HepG2 (cell line): ENCODE measurements around the gene RPL11. TPM values are rescaled to one million over a fixed set of nuclear protein-coding genes. Genes with fewer than 3 reads are reported as not detected.

Source experiments
- ARID2 ChIP-seq: sonication (generic); formaldehyde crosslinking; IDR thresholded peaks from 2 replicates; pipeline ENCODE4 v1.8.1; 2022; ENCODE audit warnings: mild to moderate bottlenecking, missing genetic modification reagents, borderline replicate concordance
- BORCS8-MEF2B ChIP-seq: sonication (generic); formaldehyde crosslinking; IDR thresholded peaks from 2 replicates; pipeline ENCODE4 v1.8.0; 2022; ENCODE audit warnings: mild to moderate bottlenecking, missing genetic modification reagents
- FOXM1 ChIP-seq: sonication (generic); formaldehyde crosslinking; IDR thresholded peaks from 2 replicates; pipeline ENCODE4 v1.5.0; 2020; ENCODE audit warnings: missing genetic modification reagents
- KMT2A ChIP-seq: sonication (generic); formaldehyde crosslinking; IDR thresholded peaks from 2 replicates; pipeline ENCODE4 v1.4.0; 2020; ENCODE audit warnings: missing genetic modification reagents
- MAFF ChIP-seq: IDR thresholded peaks from 2 replicates; pipeline ENCODE4 v1.6.1; 2011; ENCODE audit warnings: low read depth, low read length, improper control_type of control experiment
- POLR2AphosphoS5 ChIP-seq: IDR thresholded peaks from 2 replicates; pipeline ENCODE4 v1.6.1; 2012; ENCODE audit warnings: low read depth, low read length
- RFXANK ChIP-seq: IDR thresholded peaks from 2 replicates; pipeline ENCODE4 v1.6.1; 2016
- SRSF4 ChIP-seq: fragments of 200-400 bp; formaldehyde crosslinking; IDR thresholded peaks from one replicate; pipeline ENCODE4 v1.6.1; 2018; ENCODE audit warnings: mild to moderate bottlenecking, low read depth, low read length, moderate library complexity; ENCODE audit not compliant: poor library complexity, severe bottlenecking
- TAF1 ChIP-seq: sonication (generic); formaldehyde crosslinking; IDR thresholded peaks from 2 replicates; pipeline ENCODE4 v1.4.0; 2020; ENCODE audit warnings: missing genetic modification reagents
- TBX3 ChIP-seq: fragments of 450-650 bp; IDR thresholded peaks from 2 replicates; pipeline ENCODE4 v1.6.1; 2017; ENCODE audit warnings: antibody characterized with exemption, mild to moderate bottlenecking, inconsistent platforms, borderline replicate concordance
- XRCC5 ChIP-seq: fragments of 200-400 bp; formaldehyde crosslinking; optimal IDR thresholded peaks from 2 replicates; pipeline ENCODE3; 2017; ENCODE audit warnings: mild to moderate bottlenecking, low read length
- ZBTB38 ChIP-seq: sonication (generic); formaldehyde crosslinking; IDR thresholded peaks from 2 replicates; pipeline ENCODE4 v1.5.1; 2020; ENCODE audit warnings: mild to moderate bottlenecking, missing genetic modification reagents
- ZBTB8A ChIP-seq: sonication (generic); formaldehyde crosslinking; IDR thresholded peaks from 2 replicates; pipeline ENCODE4 v1.4.0; 2020; ENCODE audit warnings: mild to moderate bottlenecking, low read depth, missing genetic modification reagents, borderline replicate concordance
- ZNF296 ChIP-seq: sonication (generic); formaldehyde crosslinking; conservative IDR thresholded peaks from 2 replicates; pipeline ENCODE4 v1.5.0; 2020; ENCODE audit warnings: mild to moderate bottlenecking, missing genetic modification reagents
- ZNF354B ChIP-seq: sonication (generic); formaldehyde crosslinking; IDR thresholded peaks from 2 replicates; pipeline ENCODE4 v1.8.0; 2022; ENCODE audit warnings: mild to moderate bottlenecking, missing genetic modification reagents
- ZNF550 ChIP-seq: sonication (generic); formaldehyde crosslinking; IDR thresholded peaks from 2 replicates; pipeline ENCODE4 v1.4.0; 2020; ENCODE audit warnings: mild to moderate bottlenecking, missing genetic modification reagents, borderline replicate concordance
- ZNF605 ChIP-seq: sonication (generic); formaldehyde crosslinking; IDR thresholded peaks from 2 replicates; pipeline ENCODE4 v1.8.0; 2022; ENCODE audit warnings: mild to moderate bottlenecking, missing genetic modification reagents
- ZNF746 ChIP-seq: sonication (generic); formaldehyde crosslinking; IDR thresholded peaks from 2 replicates; pipeline ENCODE4 v1.8.0; 2022; ENCODE audit warnings: mild to moderate bottlenecking, missing genetic modification reagents
- ZNF839 ChIP-seq: sonication (generic); formaldehyde crosslinking; IDR thresholded peaks from 2 replicates; pipeline ENCODE4 v1.4.0; 2020; ENCODE audit warnings: missing genetic modification reagents, mild to moderate bottlenecking, borderline replicate concordance
- polyA plus RNA-seq, 8 experiments: library from polyadenylated mRNA; depleted of rRNA in 3 of 8; stranded (reverse) in 7 of 8; unstranded in 1 of 8; fragments of >200 nt; fragmentation: Illumina TruSeq in 4 of 8; extraction: Trizol in 4 of 8; gene quantifications; 2 replicates each; pipeline versions ENCODE4 v1.2.1 to v1.2.3, GENCODE V29; 2011 to 2016; ENCODE audit warnings: low read depth in 4 of 8, missing spikeins in 1 of 8, mixed read lengths in 1 of 8; ENCODE audit not compliant: insufficient read depth in 1 of 8
- total RNA-seq, 5 experiments: library from RNA; depleted of rRNA; stranded (reverse); fragments of >200 nt; fragmentation: Illumina TruSeq; extraction: Trizol; gene quantifications; 2 replicates each; pipeline ENCODE4 v1.2.3, GENCODE V29; 2016; ENCODE audit warnings: low read depth in 1 of 5
- TF ChIP-seq, protein P1 (sequence below): sonication (generic); formaldehyde crosslinking; IDR thresholded peaks from 2 replicates; pipeline ENCODE4 v1.8.1; 2023; ENCODE audit warnings: mild to moderate bottlenecking, inconsistent platforms, moderate library complexity, missing genetic modification reagents, borderline replicate concordance
- TF ChIP-seq, protein P2 (sequence below): sonication (generic); formaldehyde crosslinking; IDR thresholded peaks from 2 replicates; pipeline ENCODE4 v1.5.1; 2020; ENCODE audit warnings: missing genetic modification reagents, mild to moderate bottlenecking, borderline replicate concordance
- TF ChIP-seq, protein P3 (sequence below): sonication (generic); formaldehyde crosslinking; IDR thresholded peaks from 2 replicates; pipeline ENCODE4 v1.4.0; 2020; ENCODE audit warnings: missing genetic modification reagents, borderline replicate concordance
- TF ChIP-seq, protein P4 (sequence below): sonication (generic); formaldehyde crosslinking; IDR thresholded peaks from 2 replicates; pipeline ENCODE4 v1.4.0; 2020; ENCODE audit warnings: missing genetic modification reagents
- TF ChIP-seq, protein P5 (sequence below): sonication (generic); formaldehyde crosslinking; IDR thresholded peaks from 2 replicates; pipeline ENCODE4 v1.5.0; 2020; ENCODE audit warnings: missing genetic modification reagents

RPL11 gene
- total and polyA plus RNA-seq, 2 of the 13 experiments (the other 11 are each of a cell fraction or from before 2014, with no cell fraction given): 1,682 to 2,010 TPM

DNA sequence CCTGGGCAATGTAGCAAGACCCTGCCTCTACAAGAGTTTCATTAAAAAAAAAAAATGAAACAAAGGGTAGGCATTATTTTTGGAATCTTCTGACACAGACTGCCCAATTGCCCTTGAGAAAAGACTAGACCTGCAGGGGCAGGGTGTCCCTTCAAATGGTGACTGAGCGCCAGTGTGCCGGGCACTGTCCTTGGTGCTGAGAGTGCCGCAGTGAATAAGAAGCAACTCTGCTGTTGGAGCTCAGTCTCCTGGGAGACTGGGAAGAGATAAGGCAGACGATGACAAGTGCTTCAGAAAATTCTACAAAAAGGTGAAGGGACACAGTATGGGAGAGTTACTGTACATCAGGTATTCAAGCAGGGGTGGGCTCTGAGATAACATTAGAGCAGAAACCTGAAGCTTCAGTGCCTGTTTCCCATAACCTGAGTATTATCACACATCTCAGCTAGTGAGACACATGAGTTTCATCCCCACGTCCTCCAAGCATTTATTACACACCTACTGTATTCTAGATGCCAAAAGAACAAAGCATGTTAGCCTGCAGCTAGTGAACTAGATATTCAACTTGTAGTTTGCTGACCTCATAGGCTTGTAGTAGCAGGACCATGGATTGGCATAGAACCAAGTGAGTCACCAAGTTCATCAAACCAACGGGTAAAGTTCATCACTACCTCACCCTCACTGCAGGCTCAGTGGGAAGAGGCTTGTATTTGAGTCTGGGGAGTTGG is 18.4 kb upstream of the RPL11 start (continued):
- peak; percentile 41; the same call in 1 of the 2 replicates for TF ChIP-seq ZNF605
- TF ChIP-seq, protein P1, sequence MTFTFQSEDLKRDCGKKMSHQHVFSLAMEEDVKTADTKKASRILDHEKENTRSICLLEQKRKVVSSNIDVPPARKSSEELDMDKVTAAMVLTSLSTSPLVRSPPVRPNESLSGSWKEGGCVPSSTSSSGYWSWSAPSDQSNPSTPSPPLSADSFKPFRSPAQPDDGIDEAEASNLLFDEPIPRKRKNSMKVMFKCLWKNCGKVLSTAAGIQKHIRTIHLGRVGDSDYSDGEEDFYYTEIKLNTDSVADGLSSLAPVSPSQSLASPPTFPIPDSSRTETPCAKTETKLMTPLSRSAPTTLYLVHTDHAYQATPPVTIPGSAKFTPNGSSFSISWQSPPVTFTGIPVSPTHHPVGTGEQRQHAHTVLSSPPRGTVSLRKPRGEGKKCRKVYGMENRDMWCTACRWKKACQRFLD (CRISPR knock-in tag): no peak
- TF ChIP-seq, protein P2, sequence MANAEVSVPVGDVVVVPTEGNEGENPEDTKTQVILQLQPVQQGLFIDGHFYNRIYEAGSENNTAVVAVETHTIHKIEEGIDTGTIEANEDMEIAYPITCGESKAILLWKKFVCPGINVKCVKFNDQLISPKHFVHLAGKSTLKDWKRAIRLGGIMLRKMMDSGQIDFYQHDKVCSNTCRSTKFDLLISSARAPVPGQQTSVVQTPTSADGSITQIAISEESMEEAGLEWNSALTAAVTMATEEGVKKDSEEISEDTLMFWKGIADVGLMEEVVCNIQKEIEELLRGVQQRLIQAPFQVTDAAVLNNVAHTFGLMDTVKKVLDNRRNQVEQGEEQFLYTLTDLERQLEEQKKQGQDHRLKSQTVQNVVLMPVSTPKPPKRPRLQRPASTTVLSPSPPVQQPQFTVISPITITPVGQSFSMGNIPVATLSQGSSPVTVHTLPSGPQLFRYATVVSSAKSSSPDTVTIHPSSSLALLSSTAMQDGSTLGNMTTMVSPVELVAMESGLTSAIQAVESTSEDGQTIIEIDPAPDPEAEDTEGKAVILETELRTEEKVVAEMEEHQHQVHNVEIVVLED (CRISPR knock-in tag): no peak
- no peak for TF ChIP-seq ZBTB38 (CRISPR knock-in tag)
- TF ChIP-seq MAFF: no peak
- no peak for TF ChIP-seq ZNF550 (CRISPR knock-in tag)
- peak; percentile 63 for TF ChIP-seq XRCC5
- no peak for TF ChIP-seq ZNF839 (CRISPR knock-in tag)
- TF ChIP-seq, protein P3, sequence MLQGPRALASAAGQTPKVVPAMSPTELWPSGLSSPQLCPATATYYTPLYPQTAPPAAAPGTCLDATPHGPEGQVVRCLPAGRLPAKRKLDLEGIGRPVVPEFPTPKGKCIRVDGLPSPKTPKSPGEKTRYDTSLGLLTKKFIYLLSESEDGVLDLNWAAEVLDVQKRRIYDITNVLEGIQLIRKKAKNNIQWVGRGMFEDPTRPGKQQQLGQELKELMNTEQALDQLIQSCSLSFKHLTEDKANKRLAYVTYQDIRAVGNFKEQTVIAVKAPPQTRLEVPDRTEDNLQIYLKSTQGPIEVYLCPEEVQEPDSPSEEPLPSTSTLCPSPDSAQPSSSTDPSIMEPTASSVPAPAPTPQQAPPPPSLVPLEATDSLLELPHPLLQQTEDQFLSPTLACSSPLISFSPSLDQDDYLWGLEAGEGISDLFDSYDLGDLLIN: no peak
- TF ChIP-seq, protein P4, sequence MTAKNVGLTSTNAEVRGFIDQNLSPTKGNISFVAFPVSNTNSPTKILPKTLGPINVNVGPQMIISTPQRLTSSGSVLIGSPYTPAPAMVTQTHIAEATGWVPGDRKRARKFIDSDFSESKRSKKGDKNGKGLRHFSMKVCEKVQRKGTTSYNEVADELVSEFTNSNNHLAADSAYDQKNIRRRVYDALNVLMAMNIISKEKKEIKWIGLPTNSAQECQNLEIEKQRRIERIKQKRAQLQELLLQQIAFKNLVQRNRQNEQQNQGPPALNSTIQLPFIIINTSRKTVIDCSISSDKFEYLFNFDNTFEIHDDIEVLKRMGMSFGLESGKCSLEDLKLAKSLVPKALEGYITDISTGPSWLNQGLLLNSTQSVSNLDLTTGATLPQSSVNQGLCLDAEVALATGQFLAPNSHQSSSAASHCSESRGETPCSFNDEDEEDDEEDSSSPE (CRISPR knock-in tag): no peak
- TF ChIP-seq ARID2 (CRISPR knock-in tag): 0 out of 2 replicates have a peak, but pooled peaks have one; percentile 57
- TF ChIP-seq, protein P5, sequence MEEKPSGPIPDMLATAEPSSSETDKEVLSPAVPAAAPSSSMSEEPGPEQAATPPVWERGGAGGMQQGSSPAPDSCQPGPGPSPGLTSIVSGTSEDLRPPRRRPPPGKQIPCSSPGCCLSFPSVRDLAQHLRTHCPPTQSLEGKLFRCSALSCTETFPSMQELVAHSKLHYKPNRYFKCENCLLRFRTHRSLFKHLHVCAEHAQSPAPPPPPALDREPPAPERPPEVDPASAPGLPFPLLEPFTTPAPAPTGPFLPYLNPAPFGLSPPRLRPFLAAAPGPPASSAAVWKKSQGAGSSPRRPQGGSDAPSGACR (CRISPR knock-in tag): no peak
- no peak for TF ChIP-seq ZBTB8A
- 0 out of 2 replicates have a peak, but pooled peaks have one; percentile 26 for TF ChIP-seq ZNF354B (CRISPR knock-in tag)
- TF ChIP-seq ZNF746: 0 out of 2 replicates have a peak, but pooled peaks have one; percentile 32
- TF ChIP-seq TBX3: no peak
- TF ChIP-seq BORCS8-MEF2B (CRISPR knock-in tag): peak; percentile 87
- TF ChIP-seq POLR2AphosphoS5: no peak
- TF ChIP-seq ZNF296 (CRISPR knock-in tag): 0 out of 2 replicates have a peak, but pooled peaks have one; percentile 25
- no peak for TF ChIP-seq FOXM1 (CRISPR knock-in tag)
- no peak for TF ChIP-seq SRSF4
- TF ChIP-seq KMT2A (CRISPR knock-in tag): no peak
- no peak; the same call in 1 of the 2 replicates for TF ChIP-seq RFXANK (CRISPR knock-in tag)
- no peak for TF ChIP-seq TAF1
